GM19455 (cell line): ENCODE measurements around the gene HS3ST4.

ENCODE experiments used
- ATAC-seq: cut with Tn5 transposase; IDR thresholded peaks from one replicate; pipeline ENCODE4 v1.9.1; 2021; ENCODE audit not compliant: unreplicated experiment

HS3ST4 gene

DNA sequence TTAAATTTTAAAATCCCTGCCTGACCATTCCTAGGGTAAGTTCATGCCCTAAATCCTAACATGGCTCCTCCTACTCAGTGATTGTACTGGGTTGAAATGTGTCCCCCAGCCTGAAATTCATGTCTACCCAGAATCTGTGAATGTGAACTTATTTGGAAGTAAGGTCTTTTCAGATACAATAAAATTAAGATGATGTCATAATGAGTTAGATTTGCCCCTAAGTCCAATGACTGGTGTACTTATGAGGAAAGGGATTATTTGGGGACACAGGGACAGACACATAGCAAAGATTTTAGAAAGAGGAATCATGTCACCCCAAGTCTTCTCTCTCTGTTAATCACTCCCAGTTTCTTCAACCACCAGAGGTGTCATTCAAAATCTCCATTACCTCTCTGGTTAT is 185.3 kb downstream of the HS3ST4 start:
- ATAC-seq = no peak

DNA sequence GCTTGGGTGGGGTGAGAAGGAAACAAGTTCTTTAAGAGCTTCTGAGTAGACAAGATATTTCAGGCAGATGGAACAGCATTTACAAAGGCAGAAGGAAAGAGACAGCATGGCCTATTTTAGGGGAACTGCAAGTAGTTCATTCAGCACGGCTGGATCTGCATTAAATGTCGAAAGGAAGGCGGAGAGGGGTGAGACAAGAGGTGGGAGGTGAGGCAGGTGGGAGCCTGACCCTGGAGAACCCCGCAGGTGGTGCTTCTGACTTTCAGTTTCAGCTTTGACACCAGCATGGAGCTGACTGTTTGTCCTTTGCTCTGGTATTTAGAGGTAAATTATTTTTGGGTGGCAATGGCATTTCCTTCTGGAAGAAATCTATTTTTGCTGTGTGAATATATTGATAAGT is 194.8 kb downstream of the HS3ST4 start:
- no peak for ATAC-seq

DNA sequence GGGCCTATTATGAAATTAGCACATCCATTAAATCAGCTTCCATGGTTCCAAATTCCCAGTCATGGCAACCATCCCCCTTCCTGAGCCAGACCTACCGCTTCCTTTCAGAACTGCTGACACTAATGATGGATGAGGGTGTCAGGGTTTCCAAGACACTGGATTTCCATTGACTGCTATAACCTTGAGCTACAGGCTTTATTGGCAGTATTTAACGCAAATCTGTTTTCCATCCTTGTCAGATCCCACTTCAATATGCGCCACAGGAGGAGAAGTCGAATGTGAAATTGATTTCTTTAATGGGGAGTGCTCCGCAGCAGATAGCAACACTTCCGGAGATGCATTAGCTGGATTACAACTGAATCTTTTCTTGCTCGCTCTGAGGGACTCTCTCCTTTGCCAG is 197.1 kb downstream of the HS3ST4 start:
- no peak for ATAC-seq

DNA sequence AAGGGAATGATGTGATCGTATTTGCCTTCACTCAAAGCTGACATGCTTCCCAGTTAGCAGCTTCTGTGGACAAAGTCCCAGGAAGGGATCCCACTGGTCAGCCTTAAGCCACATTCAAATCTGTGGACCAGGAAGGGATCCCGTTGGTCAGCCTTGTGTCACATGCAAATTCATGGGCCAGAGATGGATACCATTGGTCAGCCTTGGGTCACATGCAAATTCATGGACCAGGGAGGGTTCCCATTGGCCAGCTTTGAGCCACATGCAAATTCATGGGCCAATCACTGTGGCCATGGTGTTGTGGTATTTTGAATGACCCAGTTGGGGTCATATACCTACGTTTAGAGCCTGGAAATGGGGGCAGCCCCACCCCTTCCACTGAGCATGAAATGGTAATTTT is 201.6 kb downstream of the HS3ST4 start:
- no peak for ATAC-seq

DNA sequence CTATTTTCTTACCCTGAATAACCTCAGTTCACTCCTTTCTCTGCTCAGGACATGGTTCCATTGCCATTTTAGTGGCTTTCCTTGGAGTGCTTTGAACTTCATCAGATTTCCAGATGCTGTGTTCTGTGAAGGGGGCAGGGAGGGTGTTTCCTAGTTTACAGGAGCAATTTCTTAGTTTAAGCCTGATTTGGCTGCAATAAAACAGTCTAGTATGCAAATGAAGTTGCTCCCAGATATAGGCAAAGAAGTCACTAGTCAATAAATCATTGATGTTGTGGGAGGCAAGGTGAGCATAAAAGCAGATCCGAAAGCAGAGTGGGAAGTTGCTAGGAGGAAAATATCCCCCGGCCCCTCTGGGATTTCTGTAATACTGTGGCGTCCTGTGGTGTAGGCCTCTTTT is 202.3 kb downstream of the HS3ST4 start:
- ATAC-seq = no peak

DNA sequence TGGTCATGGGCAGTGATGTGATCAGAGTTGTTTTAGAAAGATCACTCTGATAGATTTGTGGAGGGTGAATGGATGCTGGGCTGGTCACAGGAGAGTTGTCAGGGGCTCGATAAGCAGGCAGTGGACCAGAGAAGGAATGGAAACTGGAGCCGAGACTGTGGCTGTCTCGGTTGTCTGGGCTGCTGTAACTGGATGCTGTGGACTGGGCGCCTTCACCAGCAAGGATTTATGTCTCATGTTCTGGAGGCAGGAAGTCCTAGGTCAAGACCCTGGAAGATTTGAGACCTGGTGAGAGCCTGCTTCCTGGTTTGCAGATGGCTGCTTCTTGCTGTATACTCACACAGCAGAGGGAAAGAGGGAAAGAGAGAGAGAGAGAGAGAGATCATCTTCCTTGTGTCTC is 203.6 kb downstream of the HS3ST4 start:
- ATAC-seq = no peak

DNA sequence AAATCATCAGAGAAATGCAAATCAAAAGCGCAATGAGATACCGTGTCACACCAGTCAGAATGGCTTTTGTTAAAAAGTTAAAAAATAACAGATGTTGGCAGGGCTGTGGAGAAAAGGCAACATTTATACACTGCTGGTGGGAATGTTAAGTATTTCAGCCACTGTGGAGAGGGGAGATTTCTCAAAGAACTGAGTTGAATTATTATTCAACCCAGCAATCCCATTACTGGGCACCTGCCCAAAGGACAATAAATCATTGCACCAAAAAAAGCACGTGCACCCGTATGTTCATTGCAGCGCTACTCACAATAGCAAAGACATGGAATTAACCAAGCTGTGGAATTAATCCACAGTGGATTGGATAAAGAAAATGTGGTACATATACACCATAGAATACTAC is 204.7 kb downstream of the HS3ST4 start:
- ATAC-seq = no peak

DNA sequence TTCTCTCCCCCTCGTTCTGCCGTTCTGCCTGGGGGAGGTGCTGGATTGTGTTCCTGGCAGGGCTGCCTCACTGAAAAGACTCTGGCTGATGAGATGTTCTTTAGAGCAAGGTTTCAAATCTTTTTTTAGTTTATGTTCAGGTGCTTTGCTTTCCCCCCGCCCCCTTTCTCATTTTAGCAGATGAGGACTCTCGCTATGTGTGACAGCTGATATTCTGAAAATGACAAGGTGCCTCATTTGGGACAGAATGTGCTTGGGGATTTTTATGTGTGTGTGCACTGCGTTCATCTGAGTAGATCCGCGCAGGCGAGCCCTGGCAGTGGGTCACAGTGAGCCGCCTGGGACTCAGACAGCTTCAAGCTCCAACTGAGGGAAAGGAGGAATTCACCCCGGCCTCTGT is 205.9 kb downstream of the HS3ST4 start:
- no peak for ATAC-seq

DNA sequence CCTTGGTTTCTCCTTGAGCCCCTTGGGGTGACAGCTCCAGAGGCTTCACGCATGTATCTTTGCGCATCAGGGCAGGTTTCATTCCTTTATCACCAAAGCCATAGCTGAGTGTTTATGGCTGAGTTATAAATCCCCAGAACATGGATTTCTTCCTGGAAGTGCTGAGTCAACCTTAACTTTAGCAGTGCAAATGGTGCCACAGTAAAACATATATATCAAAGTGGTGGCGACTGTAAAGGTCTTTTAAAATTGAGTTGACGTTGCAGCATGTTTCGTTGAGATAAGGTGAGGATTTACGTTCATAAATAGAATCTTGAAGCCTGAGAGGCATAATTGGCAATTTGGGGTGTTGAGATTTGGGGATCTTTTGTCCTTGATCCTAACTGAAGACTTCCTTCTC is 214.1 kb downstream of the HS3ST4 start:
- ATAC-seq = no peak

DNA sequence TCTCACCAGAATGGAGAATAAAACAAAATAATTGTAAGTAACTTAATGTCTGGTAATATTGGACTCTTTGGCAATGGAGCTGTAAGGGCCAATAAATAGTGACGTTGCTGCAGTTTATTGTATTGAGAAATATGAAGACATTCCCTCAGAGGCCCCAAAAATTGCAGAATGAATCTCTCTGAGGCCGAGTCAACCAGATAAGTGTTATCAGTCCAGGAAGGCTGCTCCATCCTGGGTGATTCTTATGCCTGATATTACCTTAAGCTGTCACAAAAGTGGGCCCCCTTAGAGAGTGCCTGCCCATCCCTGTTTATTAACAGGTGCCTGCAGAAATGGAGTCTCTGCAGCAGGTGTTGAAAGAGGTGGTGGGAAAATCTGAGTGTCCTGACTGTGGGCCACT is 219.2 kb downstream of the HS3ST4 start:
- no peak for ATAC-seq

DNA sequence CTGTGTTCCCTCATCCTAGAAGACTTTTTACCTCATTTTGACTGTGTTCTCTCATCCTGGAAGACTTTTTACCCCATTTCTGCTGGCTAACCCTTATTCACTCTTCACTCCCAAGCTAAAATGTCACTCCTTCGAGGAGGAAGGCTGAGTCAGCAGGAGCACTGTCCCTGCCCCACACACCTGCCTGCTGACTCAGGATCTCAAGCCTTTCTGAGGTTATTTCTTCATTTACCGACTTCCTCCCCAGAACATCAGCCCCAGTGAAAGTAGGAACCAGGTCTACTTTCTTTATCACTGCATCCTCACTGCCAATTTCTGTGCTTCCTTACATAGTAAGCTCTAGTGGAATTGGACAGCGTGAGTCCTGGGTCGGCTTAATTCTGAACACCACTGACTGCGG is 220.6 kb downstream of the HS3ST4 start:
- no peak for ATAC-seq

DNA sequence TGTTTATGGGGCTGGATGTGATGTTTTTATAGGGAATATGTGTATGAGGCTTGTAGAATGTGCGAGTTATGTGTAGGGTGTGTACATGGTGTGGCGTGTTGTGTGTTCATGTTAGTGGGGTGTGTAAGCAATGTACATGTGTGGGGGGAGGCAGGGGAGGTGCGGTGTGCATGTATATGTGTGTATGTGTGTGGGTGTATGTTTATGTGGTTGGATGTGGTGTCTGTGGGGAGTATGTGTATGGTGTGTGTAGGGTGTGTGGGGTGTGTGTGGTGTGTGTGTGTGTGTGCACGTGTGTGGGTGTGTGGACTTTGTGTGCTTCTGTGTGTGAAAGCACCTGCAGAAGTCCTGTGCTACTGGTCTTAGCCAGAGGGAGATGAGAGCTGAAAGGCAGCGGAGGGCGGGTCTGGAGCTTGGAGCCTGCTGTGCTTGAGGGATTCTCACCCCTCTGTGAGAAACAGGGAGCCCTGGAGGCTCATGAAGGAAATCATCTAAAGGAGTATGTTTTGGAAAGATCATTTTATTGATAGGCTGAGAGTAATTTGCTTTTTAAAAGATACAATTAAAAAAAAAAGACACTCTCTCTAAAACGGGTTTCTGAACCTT is 222.7 kb downstream of the HS3ST4 start:
- no peak for ATAC-seq

DNA sequence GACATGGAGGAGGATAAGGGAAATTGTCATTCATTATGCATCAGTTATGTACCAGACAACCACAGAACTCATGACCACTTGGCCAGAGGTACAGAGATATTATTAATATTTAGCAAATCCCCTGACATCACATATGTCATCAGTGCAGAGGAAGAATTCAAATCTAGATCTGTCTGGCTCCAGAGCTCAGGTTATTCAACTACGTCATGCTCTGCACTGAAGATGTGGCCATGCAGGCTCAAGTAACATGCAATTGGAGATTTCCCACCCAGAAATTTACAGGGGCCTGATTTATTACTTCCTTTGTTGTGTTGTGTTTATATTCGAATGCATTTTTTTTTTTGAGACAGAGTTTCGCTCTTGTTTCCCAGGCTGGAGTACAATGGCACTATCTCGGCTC is 224.3 kb downstream of the HS3ST4 start:
- ATAC-seq = no peak

DNA sequence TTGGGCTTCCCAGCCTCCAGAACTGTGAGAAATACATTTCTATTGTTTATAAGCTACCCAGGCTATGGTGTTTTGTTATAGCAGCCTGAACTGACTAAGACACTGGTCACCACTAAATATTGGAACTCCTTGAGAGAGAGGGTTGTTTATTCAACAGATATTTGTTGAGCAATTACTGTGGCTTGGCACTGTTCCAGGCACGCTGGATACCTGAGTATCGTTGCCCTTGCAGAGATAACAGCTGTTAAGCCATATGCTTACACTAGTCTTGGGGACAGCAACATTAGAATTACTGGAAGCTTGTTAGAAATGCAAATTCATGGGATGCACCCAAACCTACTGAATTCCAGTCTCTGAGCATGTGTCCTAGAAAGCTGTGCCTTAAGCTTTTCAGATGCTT is 230.7 kb downstream of the HS3ST4 start:
- no peak for ATAC-seq

DNA sequence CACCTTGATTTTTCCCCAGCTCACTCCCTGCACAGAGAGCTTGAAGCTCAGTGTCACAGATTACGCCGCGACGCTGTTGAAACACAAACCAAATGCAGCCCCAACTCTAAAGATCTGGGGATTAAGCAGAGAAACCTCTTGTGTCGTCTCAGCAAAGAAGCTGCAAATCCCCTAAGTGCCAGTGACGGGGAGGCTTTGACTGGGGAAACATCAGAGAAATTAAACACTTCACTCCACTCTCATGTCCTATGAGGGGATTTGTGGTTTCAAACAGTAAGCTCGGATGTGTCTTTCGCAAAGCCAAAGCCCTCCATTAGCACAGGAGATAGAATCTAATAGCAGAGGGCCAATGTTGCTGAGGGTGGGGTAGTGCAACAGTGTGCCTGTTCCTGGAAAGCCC is 233.7 kb downstream of the HS3ST4 start:
- no peak for ATAC-seq

DNA sequence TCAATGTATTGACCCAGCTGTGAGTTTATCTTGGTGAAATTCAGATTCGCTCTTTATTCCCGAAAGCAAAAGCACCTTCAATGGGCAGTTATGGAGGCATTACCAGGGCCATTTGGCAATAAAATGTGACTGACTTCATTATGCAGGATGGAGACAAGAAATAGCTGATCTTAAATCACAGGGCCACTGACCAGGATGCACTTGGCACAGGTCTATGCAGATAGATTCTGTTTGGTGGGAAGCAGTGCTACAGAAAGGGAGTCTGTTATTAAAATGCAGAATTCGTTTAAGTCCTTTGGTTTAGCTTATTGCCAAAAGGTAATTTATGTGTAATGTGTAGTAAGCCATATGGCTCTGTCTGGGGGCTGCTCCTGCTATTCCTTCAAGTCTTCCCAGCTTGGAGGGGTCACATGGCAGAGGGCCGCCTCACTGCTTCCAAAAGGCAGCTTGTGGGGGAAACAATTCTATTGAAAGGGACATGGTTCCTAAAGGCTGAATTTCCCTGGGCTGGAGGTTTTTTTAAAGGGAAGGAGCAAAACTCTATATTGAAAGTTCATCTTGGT is 239.8 kb downstream of the HS3ST4 start:
- no peak for ATAC-seq

DNA sequence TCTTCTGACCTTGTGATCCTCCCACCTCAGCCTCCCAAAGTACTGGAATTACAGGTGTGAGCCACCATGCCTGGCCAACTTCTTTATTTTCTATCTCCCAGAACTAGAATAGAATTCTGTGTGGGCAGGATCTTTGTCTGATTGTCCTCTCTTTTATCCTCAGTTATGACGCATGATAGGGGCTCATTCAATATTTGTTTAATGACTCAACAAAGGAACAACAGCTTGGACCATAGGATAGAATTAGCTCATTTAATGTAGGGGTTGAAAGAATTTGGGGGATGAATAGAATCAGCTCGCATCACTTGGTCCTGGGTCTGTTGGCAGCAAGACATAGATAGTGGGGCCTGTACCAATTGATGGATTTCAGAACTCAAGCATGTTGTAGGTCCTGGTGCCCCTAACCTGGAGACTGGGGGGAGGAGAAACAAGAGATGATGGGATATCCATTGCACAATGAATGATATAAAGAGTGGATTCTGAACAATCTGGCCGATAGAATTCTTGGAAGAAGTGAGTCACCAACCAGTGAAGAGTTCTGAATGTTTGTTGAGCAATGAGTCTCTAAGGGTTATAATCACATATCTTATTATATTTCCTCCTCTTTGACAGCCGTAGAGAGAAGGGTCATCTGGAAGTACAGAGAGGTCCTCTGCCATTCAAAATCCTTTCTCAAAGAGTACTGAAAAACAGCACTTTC is 250.2 kb downstream of the HS3ST4 start:
- ATAC-seq = no peak

DNA sequence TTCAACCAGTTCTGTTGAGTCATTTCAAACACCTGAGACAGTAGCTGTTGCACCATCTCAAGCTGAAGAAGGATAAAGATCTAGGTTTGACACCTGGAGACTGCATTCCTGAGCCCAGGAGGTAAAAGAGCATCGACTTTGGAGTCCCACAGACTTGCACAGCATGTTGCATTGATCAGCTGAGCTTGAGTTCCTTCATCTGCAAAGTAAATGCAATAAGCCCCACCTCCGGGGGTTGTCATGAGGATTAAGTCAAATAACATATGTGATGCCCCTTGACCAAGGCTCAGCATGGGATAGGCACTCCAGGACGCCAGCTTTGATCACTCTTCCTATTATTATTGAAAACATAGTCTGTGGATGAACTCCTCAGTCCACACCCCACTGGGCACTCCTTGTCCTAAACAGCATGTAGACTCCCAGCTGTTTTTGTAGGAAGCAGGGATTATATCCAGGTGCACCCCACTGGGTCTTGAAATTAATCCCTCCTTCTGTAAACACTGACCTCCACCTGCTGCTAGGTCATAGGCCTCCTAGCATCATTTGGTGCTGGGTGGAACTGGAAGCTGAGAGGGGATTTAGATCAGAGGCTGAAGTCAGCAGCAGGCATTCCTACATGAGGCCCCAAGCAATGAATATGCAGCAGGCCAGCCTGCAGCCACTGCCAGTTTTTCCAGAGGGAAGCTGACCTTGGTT is 259.0 kb downstream of the HS3ST4 start:
- no peak for ATAC-seq

DNA sequence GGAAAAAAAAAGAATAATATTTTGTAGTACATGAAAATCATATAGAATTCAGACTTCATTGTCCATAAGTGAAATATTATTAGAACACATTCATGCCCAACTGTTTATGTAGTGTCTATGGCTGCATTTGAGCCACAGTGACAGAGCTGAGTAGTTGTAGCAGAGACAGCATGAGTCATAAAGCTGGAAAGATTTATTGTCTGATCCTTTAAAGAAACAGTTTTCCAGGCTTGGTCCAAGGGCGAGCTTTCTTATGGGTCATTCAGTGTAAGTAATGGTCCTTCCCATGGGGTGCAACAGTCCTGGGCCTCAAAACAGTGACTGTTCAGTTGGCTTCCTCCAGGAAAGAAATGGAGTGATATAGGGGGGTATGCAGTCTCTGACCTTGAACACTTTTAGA is 260.2 kb downstream of the HS3ST4 start:
- ATAC-seq = no peak

DNA sequence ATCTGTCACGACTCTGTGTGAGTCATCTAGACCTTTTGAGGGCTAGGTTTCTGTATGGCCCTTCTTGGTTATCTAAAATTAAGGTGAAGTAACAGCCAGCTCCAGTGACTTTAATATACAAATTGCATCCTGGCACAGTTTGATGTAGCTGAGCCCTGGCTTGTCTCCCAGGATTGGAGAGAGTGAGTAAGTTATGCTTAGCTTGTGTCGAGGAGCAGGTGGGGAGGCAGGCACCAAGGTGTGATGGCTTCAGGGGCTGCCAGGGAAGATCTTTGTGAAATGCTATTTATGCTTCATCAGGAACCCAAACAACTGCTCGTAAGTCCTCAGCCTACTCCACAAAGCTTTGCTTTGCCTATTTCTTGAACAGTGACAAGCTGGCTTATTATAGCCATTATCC is 261.2 kb downstream of the HS3ST4 start:
- no peak for ATAC-seq

DNA sequence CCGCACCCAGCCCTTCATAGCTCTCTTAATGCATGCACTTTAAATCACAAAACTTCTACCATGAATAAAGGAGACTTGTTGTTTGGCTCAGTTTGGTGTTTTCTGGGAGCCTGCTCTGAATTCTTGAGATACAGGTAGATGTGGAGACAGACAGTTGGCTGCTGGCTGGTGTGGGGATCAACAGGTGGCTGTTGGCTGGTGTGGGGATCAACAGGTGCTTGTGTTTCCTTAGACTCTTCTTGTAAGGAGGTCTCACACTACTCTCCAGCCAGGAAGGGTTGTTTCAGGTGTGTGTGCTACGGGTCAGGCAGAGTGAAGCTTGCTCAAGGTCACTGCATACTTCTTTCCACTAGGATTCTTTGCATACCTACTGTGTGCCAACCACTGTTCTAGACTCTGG is 265.9 kb downstream of the HS3ST4 start:
- ATAC-seq = no peak

DNA sequence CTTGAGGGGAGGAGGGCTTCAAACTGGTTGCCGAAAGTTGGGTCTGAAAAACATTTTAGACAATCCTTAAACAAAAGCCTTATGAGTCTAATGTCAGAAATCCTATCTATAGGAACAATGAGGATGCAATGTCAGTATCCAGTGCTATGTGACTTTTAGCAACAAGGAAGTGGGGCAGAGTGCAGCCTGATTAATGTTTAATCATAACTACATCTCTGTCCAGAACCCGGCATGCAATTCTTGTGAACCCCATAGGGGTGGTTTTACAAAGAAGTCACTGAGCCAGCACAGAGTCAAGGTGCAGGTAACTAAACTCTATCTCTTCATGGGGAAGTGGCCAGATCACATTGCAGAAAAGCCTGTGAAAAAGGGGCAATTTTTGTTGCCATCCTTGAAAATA is 267.5 kb downstream of the HS3ST4 start:
- ATAC-seq = no peak
